Activated CD4-positive, alpha-beta T cell treated with anti-CD3 and anti-CD28 coated beads for 36 hours (primary cell): ENCODE measurements around the gene PHF5A. TPM values are rescaled to one million over a fixed set of nuclear protein-coding genes. Genes with fewer than 3 reads are reported as not detected.

Experiments
- ATAC-seq: fragments of 200-7000 bp; cut with Tn5 transposase; one replicate; pipeline ENCODE4 v1.10.0; 2021; ENCODE audit warnings: mild to moderate bottlenecking, moderate library complexity
- CTCF ChIA-PET: fragments of 350-600 bp; sonication (Branson Sonifier 250); formaldehyde crosslinking; loops from one replicate; lab custom pipeline; 2021; ENCODE audit warnings: antibody characterized with exemption; lab: Charles Lee
- POLR2A ChIA-PET: fragments of 350-600 bp; sonication (Branson Sonifier 250); formaldehyde crosslinking; loops from one replicate; lab custom pipeline; 2021; ENCODE audit warnings: antibody characterized with exemption, inconsistent platforms; lab: Charles Lee
- DNase-seq: peaks from one replicate; pipeline ENCODE4 v3.0.0-alpha.2; 2020
- H3K27ac Mint-ChIP-seq: one replicate; pipeline ENCODE4 v1.8.0; 2021; ENCODE audit warnings: mixed read lengths
- H3K27me3 Mint-ChIP-seq: one replicate; pipeline ENCODE4 v1.8.0; 2021; ENCODE audit warnings: mixed read lengths
- H3K36me3 Mint-ChIP-seq: one replicate; pipeline ENCODE4 v1.8.0; 2021; ENCODE audit warnings: low read depth, mixed read lengths
- H3K4me1 Mint-ChIP-seq: one replicate; pipeline ENCODE4 v1.8.0; 2021; ENCODE audit warnings: mixed read lengths
- H3K4me3 Mint-ChIP-seq: one replicate; pipeline ENCODE4 v1.8.0; 2021; ENCODE audit warnings: mild to moderate bottlenecking, moderate library complexity, mixed read lengths
- H3K9me3 Mint-ChIP-seq: one replicate; pipeline ENCODE4 v1.8.0; 2021; ENCODE audit warnings: low read depth, mixed read lengths
- intact Hi-C, 2 experiments: fragments of 100-400 bp; cut with DNase I in 1 of 2; cut with micrococcal nuclease in 1 of 2; formaldehyde crosslinking; loops; one replicate each; pipeline versions ENCODE4 v1.14.2 to v1.15.1; 2022 to 2024; cut with DNase I, micrococcal nuclease
- total RNA-seq, 2 experiments: library from RNA; stranded (reverse); gene quantifications; one replicate each; pipeline ENCODE4 v1.2.3, GENCODE V29; 2021

Gene PHF5A
- total RNA-seq, 2 experiments from 2014 or later, result 54.5 to 61.1 TPM

DNA sequence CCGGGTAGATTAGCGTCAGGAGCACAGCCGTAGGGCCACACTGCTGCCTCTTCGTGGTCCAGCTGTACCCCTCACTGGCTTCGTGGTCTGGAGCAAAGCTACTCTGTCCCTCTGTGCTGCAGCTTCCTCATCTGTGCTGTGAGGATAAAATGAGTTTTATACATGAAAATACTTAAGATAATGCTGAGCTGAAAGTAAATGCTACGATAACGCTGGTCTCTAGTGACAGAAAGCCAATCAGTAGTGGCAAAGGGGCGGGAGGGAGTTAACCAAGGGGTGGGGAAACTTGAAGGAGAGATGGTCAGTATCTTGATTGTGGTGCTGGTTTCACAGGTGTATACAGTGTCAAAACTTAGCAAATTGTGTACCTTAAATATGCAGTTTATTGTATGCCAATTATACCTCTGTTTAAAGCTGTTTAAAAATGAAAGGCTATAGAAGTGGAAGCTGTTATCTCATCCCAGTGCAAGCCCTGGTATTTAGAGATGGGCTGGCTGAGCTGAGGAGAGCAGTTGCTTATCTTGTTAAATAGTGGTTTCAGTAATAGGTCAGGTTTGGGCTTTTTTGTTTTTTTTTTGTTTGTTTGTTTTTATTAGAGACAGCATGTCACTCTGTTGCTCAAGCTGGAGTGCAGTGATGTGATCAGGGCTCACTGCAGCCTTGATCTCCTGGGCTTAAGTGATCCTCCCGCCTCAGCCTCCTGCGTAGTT lies 37.2 kb upstream of the PHF5A start:
- H3K9me3 Mint-ChIP-seq, result no peaks in the 10 kb centered on the region
- ATAC-seq (no peak), DNase-seq (no peak)
- H3K27ac Mint-ChIP-seq, result no peak overlapping the region
- no peak overlapping the region for H3K4me3 Mint-ChIP-seq
- H3K4me1 Mint-ChIP-seq, result no peaks in the 10 kb centered on the region
- POLR2A ChIA-PET, result interaction anchor here (0.5 kb wide), 1 partner anchor 277 kb away, joined by 3 read pairs; no protein-coding TSS in a partner anchor
- CTCF ChIA-PET, result interaction anchor here (0.9 to 1.6 kb wide), 4 partner anchors 11 to 652 kb away, joined by 4 to 5 read pairs (median 4); no protein-coding TSS in a partner anchor
- H3K27me3 Mint-ChIP-seq, result no peaks in the 10 kb centered on the region
- peaks cover 21% of the 10 kb centered on the region for H3K36me3 Mint-ChIP-seq
- intact Hi-C loops, result no loop called here

DNA sequence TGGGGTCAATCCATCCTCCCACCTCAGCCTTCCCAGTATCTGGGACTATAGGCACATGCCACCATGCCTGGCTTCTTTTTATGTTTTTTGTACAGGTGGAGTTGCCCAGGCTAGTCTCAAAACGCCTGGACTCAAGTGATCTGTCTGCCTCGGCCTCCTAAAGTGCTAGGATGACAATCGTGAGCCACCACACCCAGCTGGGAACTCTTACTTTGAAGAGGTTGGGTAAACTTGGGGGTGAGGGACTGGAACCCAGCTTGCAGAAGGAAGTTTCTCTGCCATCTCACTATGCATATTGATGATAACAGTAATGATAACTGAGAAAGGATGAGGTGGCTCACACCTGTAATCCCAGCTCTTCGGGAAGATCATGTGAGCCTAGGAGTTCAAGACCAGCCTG lies 36.3 kb upstream of the PHF5A start:
- intact Hi-C loops, result no loop called here
- DNase-seq (no peak), ATAC-seq (no peak)
- Mint-ChIP-seq H3K36me3 (peaks cover 26% of the 10 kb centered on the region), H3K27ac (no peak overlapping the region), H3K4me1 (no peaks in the 10 kb centered on the region), H3K4me3 (no peak overlapping the region), H3K9me3 (no peaks in the 10 kb centered on the region), H3K27me3 (no peaks in the 10 kb centered on the region)
- CTCF ChIA-PET, result interaction anchor here (0.9 to 1.6 kb wide), 5 partner anchors 12 to 651 kb away, joined by 3 to 5 read pairs (median 4); no protein-coding TSS in a partner anchor
- POLR2A ChIA-PET, result no interaction called here

DNA sequence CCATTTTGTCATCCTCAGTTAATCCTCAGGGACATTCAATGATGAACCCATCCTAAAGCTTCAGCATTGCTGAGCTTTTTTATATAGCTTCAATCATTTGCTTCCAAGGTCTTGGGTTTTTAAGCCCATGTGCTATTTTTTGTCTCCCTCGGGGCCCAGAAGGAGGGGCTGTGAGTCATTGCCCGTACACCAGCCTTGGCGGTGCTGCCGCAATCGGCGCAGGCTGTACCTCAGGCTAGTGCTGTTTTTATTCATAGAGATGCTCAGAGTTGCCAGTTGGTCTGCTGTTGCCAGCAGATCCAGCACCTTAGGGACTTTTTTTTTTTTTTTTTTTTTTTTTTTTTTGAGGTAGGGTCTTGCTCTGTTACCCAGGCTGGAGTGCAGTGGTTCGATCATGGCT lies 35.9 kb upstream of the PHF5A start:
- intact Hi-C loops, result no loop called here
- no peaks in the 10 kb centered on the region for H3K27me3 Mint-ChIP-seq
- no peak for DNase-seq
- H3K4me1 Mint-ChIP-seq, result no peaks in the 10 kb centered on the region
- no peaks in the 10 kb centered on the region for H3K9me3 Mint-ChIP-seq
- H3K36me3 Mint-ChIP-seq, result peaks cover 28% of the 10 kb centered on the region
- no peak overlapping the region for H3K27ac Mint-ChIP-seq
- ATAC-seq, result no peak
- H3K4me3 Mint-ChIP-seq, result no peak overlapping the region
- CTCF ChIA-PET, result interaction anchor here (0.9 to 1.3 kb wide), 2 partner anchors 13 to 102 kb away, joined by 3 to 4 read pairs; no protein-coding TSS in a partner anchor
- POLR2A ChIA-PET, result no interaction called here

DNA sequence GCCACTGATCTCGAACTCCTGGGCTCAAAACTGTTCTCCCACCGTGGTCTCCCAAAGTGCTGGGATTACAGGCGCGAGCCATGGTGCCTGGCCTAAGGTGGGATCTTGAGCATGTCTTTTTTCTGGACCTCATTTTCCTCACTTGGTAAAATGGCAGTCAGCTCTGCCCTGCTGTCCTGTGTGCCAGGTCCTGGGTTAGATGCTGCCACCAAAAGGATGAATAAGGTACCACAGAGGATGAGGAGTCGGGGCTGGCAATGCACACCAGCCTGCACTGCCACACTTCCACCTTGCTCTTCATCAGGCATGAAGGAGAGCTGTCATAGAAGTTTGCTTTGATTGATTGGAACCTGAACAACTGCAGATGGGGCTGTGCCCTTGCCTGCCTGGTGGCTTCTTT lies 32.7 kb upstream of the PHF5A start:
- no peaks in the 10 kb centered on the region for H3K27me3 Mint-ChIP-seq
- peak; percentile 84 for ATAC-seq
- no peaks in the 10 kb centered on the region for H3K4me1 Mint-ChIP-seq
- H3K4me3 Mint-ChIP-seq, result no peak overlapping the region
- ChIA-PET CTCF (interaction anchor here (0.6 to 3.3 kb wide), 6 partner anchors 24 to 518 kb away, joined by 3 to 32 read pairs (median 4); no protein-coding TSS in a partner anchor), POLR2A (interaction anchor here (0.5 kb wide), 1 partner anchor 170 kb away, joined by 3 read pairs; no protein-coding TSS in a partner anchor)
- peaks cover 25% of the 10 kb centered on the region for H3K36me3 Mint-ChIP-seq
- no peak overlapping the region for H3K27ac Mint-ChIP-seq
- DNase-seq, result peak; percentile 45
- no peaks in the 10 kb centered on the region for H3K9me3 Mint-ChIP-seq
- intact Hi-C loops, result loop anchor here in 1 of 2 experiments (1.0 kb wide), 1 partner anchor 98 kb away; no protein-coding TSS in a partner anchor

DNA sequence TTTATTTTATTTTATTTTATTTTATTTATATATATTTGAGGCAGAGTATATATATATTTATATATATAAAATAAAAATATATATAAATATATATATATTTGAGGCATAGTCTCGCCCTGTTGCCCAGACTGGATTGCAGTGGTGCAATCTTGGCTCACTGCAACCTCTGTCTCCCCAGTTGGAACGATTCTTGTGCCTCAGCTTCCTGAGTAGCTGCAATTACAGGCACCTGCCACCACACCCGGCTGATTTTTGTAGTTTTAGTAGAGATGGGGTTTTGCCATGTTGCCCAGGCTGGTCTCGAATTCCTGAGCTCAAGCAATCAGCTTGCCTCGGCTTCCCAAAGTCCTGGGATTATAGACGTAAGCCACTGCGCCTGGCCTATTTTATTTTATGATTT lies 31.8 kb upstream of the PHF5A start:
- ChIA-PET CTCF (interaction anchor here (1.3 to 3.3 kb wide), 5 partner anchors 16 to 96 kb away, joined by 3 to 32 read pairs (median 5); no protein-coding TSS in a partner anchor), POLR2A (interaction anchor here (0.6 to 1.8 kb wide), 2 partner anchors 32 to 45 kb away, joined by 4 to 5 read pairs; partner anchors contain the start of genes ACO2 and PHF5A)
- no peak for DNase-seq
- no peak overlapping the region for H3K27ac Mint-ChIP-seq
- H3K4me1 Mint-ChIP-seq, result no peaks in the 10 kb centered on the region
- no peaks in the 10 kb centered on the region for H3K27me3 Mint-ChIP-seq
- peaks cover 19% of the 10 kb centered on the region for H3K36me3 Mint-ChIP-seq
- no peak for ATAC-seq
- no peak overlapping the region for H3K4me3 Mint-ChIP-seq
- no peaks in the 10 kb centered on the region for H3K9me3 Mint-ChIP-seq
- intact Hi-C loops, result no loop called here

DNA sequence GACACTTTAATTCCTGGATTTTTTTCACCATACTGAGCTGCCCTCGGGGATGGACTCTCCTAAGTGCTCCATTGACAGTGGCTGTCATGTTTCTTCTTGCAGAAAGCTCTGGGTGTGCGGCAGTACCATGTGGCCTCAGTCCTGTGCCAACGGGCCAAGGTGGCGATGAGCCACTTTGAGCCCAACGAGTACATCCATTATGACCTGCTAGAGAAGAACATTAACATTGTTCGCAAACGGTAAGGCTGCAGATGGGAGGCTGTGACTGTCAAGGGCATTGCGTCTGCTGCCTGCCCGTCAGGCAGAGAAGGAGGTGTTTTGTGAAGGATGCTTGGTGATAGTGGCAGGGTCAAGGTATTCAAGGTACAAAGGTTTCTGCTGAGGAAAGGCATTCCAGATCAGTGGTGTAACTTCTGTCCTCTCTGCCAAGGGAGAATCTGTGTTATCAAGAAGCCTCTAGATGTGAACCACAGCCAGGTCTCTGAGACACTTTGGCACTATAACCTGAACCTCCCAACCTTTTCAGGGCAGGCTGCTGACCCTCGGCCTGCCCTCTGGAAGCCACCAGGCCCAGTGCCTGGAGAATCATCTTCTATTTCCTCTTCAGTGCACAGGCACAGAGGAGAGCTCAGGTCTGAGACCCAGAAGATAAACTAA lies 31.3 kb upstream of the PHF5A start:
- no peak overlapping the region for H3K27ac Mint-ChIP-seq
- intact Hi-C loops, result no loop called here
- ATAC-seq (no peak), DNase-seq (no peak)
- no peaks in the 10 kb centered on the region for H3K4me1 Mint-ChIP-seq
- no peak overlapping the region for H3K4me3 Mint-ChIP-seq
- CTCF ChIA-PET, result interaction anchor here (0.6 to 3.3 kb wide), 6 partner anchors 17 to 96 kb away, joined by 3 to 32 read pairs (median 4); partner anchors contain the start of gene TOB2
- H3K36me3 Mint-ChIP-seq, result peaks cover 18% of the 10 kb centered on the region
- POLR2A ChIA-PET, result interaction anchor here (0.6 to 1.8 kb wide), 2 partner anchors 31 to 44 kb away, joined by 4 to 5 read pairs; partner anchors contain the start of genes ACO2 and PHF5A
- no peaks in the 10 kb centered on the region for H3K27me3 Mint-ChIP-seq
- no peaks in the 10 kb centered on the region for H3K9me3 Mint-ChIP-seq

DNA sequence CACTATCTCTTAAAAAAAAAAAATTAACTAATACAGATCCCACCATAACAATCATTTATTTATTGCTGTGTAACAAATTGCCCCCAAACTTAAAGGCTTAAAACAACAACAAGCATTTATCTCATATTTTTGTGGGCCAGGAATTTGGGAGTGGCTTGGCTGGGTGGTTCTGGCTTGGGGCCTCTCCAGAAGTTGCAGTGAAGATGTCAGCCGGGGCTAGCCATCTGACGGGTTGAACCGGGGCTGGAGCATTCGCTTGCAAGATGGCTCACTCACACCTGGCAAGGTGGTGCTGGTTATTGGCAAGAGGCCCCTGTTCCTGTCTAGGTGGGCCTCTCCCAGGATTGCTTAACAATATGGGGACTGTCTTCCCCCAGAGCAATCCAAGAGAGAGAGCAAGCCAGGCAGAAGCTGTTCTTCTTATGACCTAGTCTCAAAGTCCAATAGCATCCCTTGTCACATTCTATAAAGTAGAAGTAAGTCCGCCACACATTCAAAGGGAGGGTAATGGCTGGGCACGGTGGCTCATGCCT lies 29.9 kb upstream of the PHF5A start:
- ChIA-PET POLR2A (interaction anchor here (1.8 kb wide), 1 partner anchor 30 kb away, joined by 5 read pairs; the partner anchor contains the start of genes ACO2 and PHF5A), CTCF (interaction anchor here (0.7 to 1.0 kb wide), 2 partner anchors 20 to 136 kb away, joined by 3 read pairs; no protein-coding TSS in a partner anchor)
- H3K4me3 Mint-ChIP-seq, result no peak overlapping the region
- intact Hi-C loops, result no loop called here
- ATAC-seq, result no peak
- no peak for DNase-seq
- H3K36me3 Mint-ChIP-seq, result peaks cover 14% of the 10 kb centered on the region
- no peak overlapping the region for H3K27ac Mint-ChIP-seq
- no peaks in the 10 kb centered on the region for H3K9me3 Mint-ChIP-seq
- H3K27me3 Mint-ChIP-seq, result no peaks in the 10 kb centered on the region
- no peaks in the 10 kb centered on the region for H3K4me1 Mint-ChIP-seq

DNA sequence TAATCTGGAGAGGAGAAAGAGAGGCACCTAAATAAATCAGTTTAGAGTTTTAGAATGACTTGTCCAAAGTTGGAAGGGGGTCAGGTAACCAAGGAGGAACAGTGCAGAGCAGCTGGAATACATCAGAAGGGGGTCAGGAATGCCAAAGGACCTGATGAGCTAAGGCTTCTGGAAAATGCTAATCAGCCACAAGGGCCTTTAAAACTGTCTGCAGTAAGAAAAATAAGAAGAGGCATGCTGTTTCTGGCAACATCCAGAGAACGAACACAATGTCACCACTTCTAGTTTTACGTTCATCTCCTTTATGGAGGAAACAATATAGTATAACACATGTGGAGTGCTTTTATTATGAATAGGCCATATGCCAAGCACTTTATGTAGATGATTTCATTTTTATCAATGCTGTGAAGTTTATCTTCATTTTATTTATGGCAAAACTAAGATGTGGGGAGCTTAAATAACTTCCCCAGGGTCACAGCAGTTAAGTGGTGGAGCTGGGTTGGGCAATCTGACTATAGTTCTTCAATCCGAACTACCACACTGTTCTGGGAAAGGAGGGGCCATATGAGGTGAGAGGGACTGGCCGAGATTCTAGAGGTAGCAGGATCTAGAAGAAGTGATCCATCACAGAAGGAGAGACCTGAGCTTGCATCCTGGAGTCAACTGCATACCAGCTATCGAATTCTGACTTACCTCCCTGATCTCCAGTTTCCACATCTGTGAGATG lies 23.0 kb upstream of the PHF5A start:
- ATAC-seq (no peak), DNase-seq (no peak)
- ChIA-PET POLR2A (no interaction called here), CTCF (interaction anchor here (0.8 to 1.0 kb wide), 3 partner anchors 13 to 88 kb away, joined by 3 to 4 read pairs (median 3); no protein-coding TSS in a partner anchor)
- no peaks in the 10 kb centered on the region for H3K9me3 Mint-ChIP-seq
- intact Hi-C loops, result no loop called here
- no peaks in the 10 kb centered on the region for H3K27me3 Mint-ChIP-seq
- H3K4me3 Mint-ChIP-seq, result no peak overlapping the region
- peaks cover 8% of the 10 kb centered on the region for H3K4me1 Mint-ChIP-seq
- no peak overlapping the region for H3K27ac Mint-ChIP-seq
- no peaks in the 10 kb centered on the region for H3K36me3 Mint-ChIP-seq

DNA sequence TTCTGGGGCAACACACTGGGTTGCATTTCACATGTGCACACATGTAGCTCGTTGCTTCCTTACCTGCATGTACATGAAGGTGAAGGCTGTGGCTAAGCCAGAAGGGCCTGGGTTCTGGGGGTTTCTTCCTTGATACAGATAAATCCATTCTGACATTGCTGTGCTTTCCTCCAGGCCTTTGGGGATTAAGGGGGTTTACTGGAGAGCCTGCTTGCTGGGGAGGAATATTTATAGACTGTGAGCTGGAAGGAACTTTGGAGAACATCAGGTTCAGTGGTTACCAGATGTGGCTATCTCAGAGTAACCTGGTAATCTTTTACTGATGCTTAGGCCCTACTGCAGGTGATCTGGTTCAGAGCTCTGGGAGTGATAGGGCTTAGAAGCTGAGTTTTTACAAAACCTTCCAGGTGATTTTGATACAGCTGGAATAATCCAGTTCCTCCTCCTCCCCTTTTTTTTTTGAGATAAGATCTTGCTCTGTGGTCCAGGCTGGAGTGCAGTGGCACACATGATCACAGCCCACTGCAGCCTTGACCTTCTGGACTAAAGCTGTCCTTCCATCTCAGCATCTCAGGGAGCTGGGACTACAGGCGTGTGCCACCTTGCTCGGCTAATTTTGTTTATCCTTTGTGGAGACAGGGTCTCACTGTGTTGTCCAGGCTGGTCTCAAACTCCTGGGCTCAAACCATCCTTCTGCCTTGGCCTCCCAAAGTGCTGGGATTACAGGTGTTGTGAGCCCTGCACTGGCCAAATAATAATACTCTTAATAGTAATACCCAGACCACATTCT lies 20.3 kb upstream of the PHF5A start:
- DNase-seq (no peak), ATAC-seq (no peak)
- Mint-ChIP-seq H3K36me3 (peaks cover 2% of the 10 kb centered on the region), H3K4me3 (no peak overlapping the region), H3K27me3 (no peaks in the 10 kb centered on the region), H3K9me3 (no peaks in the 10 kb centered on the region), H3K4me1 (peaks cover 15% of the 10 kb centered on the region), H3K27ac (no peak overlapping the region)
- intact Hi-C loops, result no loop called here
- CTCF ChIA-PET, result interaction anchor here (1.2 kb wide), 1 partner anchor 29 kb away, joined by 4 read pairs; no protein-coding TSS in a partner anchor
- POLR2A ChIA-PET, result interaction anchor here (0.5 to 0.6 kb wide), 4 partner anchors 10 to 180 kb away, joined by 3 to 13 read pairs (median 4); no protein-coding TSS in a partner anchor

DNA sequence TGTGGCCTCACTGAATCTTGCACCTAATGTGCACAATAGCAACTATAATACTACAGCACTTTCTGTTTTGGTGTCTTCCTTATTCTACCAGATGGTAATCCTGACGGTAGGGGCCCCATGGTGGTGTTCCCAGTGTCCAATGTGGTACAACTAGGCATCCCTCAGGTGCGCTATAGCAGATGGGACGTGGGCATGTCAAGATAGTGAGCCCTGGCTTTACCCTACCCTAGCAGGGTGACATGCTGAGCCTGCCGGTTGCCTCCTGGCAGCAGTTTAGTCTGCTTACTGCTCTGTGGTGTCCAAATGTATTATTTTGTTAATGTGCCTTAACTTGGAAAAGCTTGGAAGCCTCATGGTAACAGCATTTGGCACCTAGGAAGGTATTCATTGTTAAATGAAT lies 19.6 kb upstream of the PHF5A start:
- no peaks in the 10 kb centered on the region for H3K9me3 Mint-ChIP-seq
- no peak for DNase-seq
- H3K27me3 Mint-ChIP-seq, result no peaks in the 10 kb centered on the region
- no peak overlapping the region for H3K4me3 Mint-ChIP-seq
- ATAC-seq, result no peak
- ChIA-PET POLR2A (interaction anchor here (0.6 kb wide), 2 partner anchors 10 to 59 kb away, joined by 5 to 13 read pairs; no protein-coding TSS in a partner anchor), CTCF (no interaction called here)
- peaks cover 17% of the 10 kb centered on the region for H3K4me1 Mint-ChIP-seq
- peaks cover 2% of the 10 kb centered on the region for H3K36me3 Mint-ChIP-seq
- peak overlapping the region; percentile 7 for H3K27ac Mint-ChIP-seq
- intact Hi-C loops, result no loop called here
